Kidney epithelial cell (primary cell): ENCODE data around the gene PLEKHA5. TPM values are rescaled to one million over a fixed set of nuclear protein-coding genes. Genes with fewer than 3 reads are reported as not detected.

Experiments used
- DNase-seq: peaks from one replicate; pipeline ENCODE4 v3.0.0-alpha.2; 2010; ENCODE audit warnings: low read depth
- H3K27me3 ChIP-seq: 2 replicates; pipeline ENCODE4 v1.6.0; 2011; ENCODE audit warnings: low read length; ENCODE audit not compliant: control insufficient read depth, insufficient read depth
- H3K36me3 ChIP-seq: 2 replicates; pipeline ENCODE4 v1.5.1; 2011; ENCODE audit warnings: low read length; ENCODE audit not compliant: control insufficient read depth, insufficient read depth
- H3K4me3 ChIP-seq: 2 replicates; pipeline ENCODE4 v1.5.1; 2011; ENCODE audit warnings: low read depth, mild to moderate bottlenecking, control low read depth, low read length
- CTCF ChIP-seq: IDR thresholded peaks from 2 replicates; pipeline ENCODE4 v1.5.1; 2011; ENCODE audit warnings: mild to moderate bottlenecking, moderate library complexity, low read length, control low read depth, inconsistent platforms; ENCODE audit not compliant: insufficient read depth, poor library complexity, severe bottlenecking
- total RNA-seq: library from RNA; depleted of rRNA; stranded (reverse); fragments of >200 nt; gene quantifications from 2 replicates; pipeline ENCODE4 v1.2.3, GENCODE V29; 2015

PLEKHA5 gene
- total RNA-seq, 1 donor from 2014 or later, result 21.9 TPM

DNA sequence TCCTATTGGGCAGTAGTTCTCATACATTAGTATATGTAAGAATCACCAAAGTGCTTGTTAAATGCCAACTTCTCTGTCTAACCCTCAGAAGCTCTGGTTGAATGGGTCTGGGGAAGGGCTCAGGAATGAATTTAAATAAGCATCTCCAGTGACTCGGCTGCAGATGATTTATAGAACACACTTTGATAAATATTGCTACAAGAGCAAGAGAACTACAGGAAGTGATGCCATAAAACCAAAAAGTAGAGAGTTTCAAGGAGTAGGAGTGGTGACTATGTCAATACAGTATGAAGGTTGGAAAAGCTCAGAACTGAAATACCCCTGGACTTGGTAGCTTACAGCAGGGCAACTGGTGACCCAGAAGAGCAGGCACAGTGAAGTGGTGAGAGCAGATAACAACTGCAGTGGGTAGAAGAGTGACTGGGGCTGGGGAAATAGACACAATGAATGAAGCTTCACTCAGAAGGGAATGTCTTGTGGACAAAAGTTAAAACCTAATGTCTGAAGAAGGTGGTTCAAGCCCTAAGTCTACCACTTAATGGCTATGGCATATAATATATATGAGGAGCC lies 8.0 kb upstream of the PLEKHA5 start:
- no peak for DNase-seq
- Histone ChIP-seq H3K27me3 (no peaks in the 10 kb centered on the region), H3K4me3 (no peak overlapping the region), H3K36me3 (no peaks in the 10 kb centered on the region)
- no peak for TF ChIP-seq CTCF

GRCh38 chr12:19125325-19125724 lies 4.2 kb upstream of the PLEKHA5 start:
- no peak overlapping the region for H3K4me3 ChIP-seq
- TF ChIP-seq CTCF, result no peak
- H3K27me3 ChIP-seq, result no peaks in the 10 kb centered on the region
- H3K36me3 ChIP-seq, result no peaks in the 10 kb centered on the region
- no peak for DNase-seq

GRCh38 chr12:19127270-19127669 lies 2.3 kb upstream of the PLEKHA5 start:
- H3K36me3 ChIP-seq, result no peaks in the 10 kb centered on the region
- H3K27me3 ChIP-seq, result no peaks in the 10 kb centered on the region
- TF ChIP-seq CTCF, result no peak
- no peak overlapping the region for H3K4me3 ChIP-seq
- no peak for DNase-seq

- no peak for TF ChIP-seq CTCF
- no peak for DNase-seq
Measured at GRCh38 chr12:19128485-19128884, 1.0 kb upstream of the PLEKHA5 start.

GRCh38 chr12:19129122-19129485 lies 429 bp upstream of the PLEKHA5 start:
- no peak for TF ChIP-seq CTCF
- no peak for DNase-seq
- H3K36me3 ChIP-seq, result no peaks in the 10 kb centered on the region
- peak overlapping the region; percentile 0 for H3K4me3 ChIP-seq
- no peaks in the 10 kb centered on the region for H3K27me3 ChIP-seq

More at GRCh38 chr12:19128485-19128884, 1.0 kb upstream of the PLEKHA5 start:
- Histone ChIP-seq H3K4me3 (no peak overlapping the region), H3K36me3 (no peaks in the 10 kb centered on the region), H3K27me3 (no peaks in the 10 kb centered on the region)
